DND-41 (cell line): ENCODE results near the gene CEP152.

Experiments
- ATAC-seq: fragments of 200-7000 bp; cut with Tn5 transposase; 3 replicates; pipeline ENCODE4 v1.9.1; 2021; ENCODE audit warnings: low read depth; ENCODE audit not compliant: insufficient read depth
- DNase-seq: peaks from one replicate; pipeline ENCODE4 v3.0.0-alpha.2; 2020
- H2AFZ ChIP-seq: 2 replicates; pipeline ENCODE4 v1.6.0; 2012; ENCODE audit warnings: low read depth, low read length
- H3K27ac ChIP-seq: 2 replicates; pipeline ENCODE4 v1.5.1; 2012; ENCODE audit warnings: low read length, inconsistent platforms
- H3K27me3 ChIP-seq: fragments of 200-600 bp; sonication (generic); 2 replicates; pipeline ENCODE4 v1.6.0; 2012; ENCODE audit warnings: low read length, mild to moderate bottlenecking, inconsistent platforms; ENCODE audit not compliant: insufficient read depth, poor library complexity
- H3K36me3 ChIP-seq: 2 replicates; pipeline ENCODE4 v1.5.1; 2012; ENCODE audit warnings: low read length, inconsistent platforms; ENCODE audit not compliant: insufficient read depth
- H3K4me1 ChIP-seq: 2 replicates; pipeline ENCODE4 v1.5.1; 2012; ENCODE audit warnings: mild to moderate bottlenecking, low read length; ENCODE audit not compliant: insufficient read depth
- H3K4me2 ChIP-seq: 2 replicates; pipeline ENCODE4 v1.6.0; 2012; ENCODE audit warnings: mild to moderate bottlenecking, moderate library complexity, low read length, inconsistent platforms; ENCODE audit not compliant: insufficient read depth
- H3K4me3 ChIP-seq, 2 experiments: fragments of 200-600 bp in 1 of 2; shearing (Covaris generic) in 1 of 2; 2 replicates each; pipeline ENCODE4 v1.5.1; 2012 to 2016; ENCODE audit warnings: inconsistent platforms in 2 of 2, low read length in 2 of 2, mild to moderate bottlenecking in 2 of 2, low read depth in 1 of 2, moderate library complexity in 1 of 2
- H3K79me2 ChIP-seq: 2 replicates; pipeline ENCODE4 v1.6.0; 2012; ENCODE audit warnings: low read length, inconsistent platforms; ENCODE audit not compliant: insufficient read depth
- H3K9ac ChIP-seq: 2 replicates; pipeline ENCODE4 v1.6.0; 2012; ENCODE audit warnings: low read depth, mild to moderate bottlenecking, inconsistent platforms, low read length, moderate library complexity
- H3K9me3 ChIP-seq: 2 replicates; pipeline ENCODE4 v1.5.1; 2012; ENCODE audit warnings: low read length, moderate library complexity, mild to moderate bottlenecking, inconsistent platforms; ENCODE audit not compliant: insufficient read depth, severe bottlenecking
- H4K20me1 ChIP-seq: 2 replicates; pipeline ENCODE4 v1.6.0; 2012; ENCODE audit warnings: low read length; ENCODE audit not compliant: insufficient read depth
- CTCF ChIP-seq: IDR thresholded peaks from 2 replicates; pipeline ENCODE4 v1.5.1; 2012; ENCODE audit warnings: borderline replicate concordance, low read length, moderate library complexity, mild to moderate bottlenecking; ENCODE audit not compliant: poor library complexity, severe bottlenecking; ENCODE audit errors: extremely low read depth
- EZH2 ChIP-seq: IDR thresholded peaks from 3 replicates; pipeline ENCODE4 v1.6.1; 2012; ENCODE audit warnings: borderline replicate concordance, low read depth, mild to moderate bottlenecking, moderate library complexity, low read length, inconsistent platforms; ENCODE audit not compliant: severe bottlenecking

CEP152 gene

DNA sequence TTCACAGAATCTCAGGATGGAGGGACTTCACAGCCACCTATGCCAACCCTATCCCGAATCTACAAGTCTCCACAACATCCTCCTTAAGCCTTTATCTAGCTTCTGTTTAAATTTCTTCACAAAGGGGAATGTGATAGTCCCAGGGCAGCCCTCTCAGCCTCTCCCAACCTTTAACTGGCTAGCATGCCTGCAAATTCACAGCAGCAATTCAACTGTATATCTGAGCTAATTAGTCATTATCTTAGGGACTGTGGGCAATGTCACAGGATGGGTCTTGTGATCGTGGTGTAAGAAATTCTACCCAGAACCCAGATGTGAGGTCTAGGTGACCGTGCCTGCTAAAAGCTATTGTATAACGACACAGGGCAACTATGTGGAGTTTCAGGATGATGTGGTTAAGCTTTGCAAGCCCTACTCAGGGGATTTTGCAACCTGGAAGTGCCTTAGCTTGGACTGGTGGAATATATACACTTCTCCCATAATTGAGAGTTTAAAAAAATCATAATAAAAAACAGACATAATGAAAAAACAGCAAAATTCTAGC is 99.8 kb downstream of the CEP152 start:
- H3K9me3 ChIP-seq: peaks cover 7% of the 10 kb centered on the region
- H3K4me2 ChIP-seq: no peak overlapping the region
- H3K27ac ChIP-seq: no peak overlapping the region
- H3K4me3 ChIP-seq: no peak overlapping the region
- no peaks in the 10 kb centered on the region for H3K79me2 ChIP-seq
- no peak overlapping the region for H3K9ac ChIP-seq
- no peak overlapping the region for H2AFZ ChIP-seq
- no peak for DNase-seq
- no peaks in the 10 kb centered on the region for H4K20me1 ChIP-seq
- ATAC-seq: no peak
- no peaks in the 10 kb centered on the region for H3K4me1 ChIP-seq
- no peak for TF ChIP-seq EZH2
- no peak for TF ChIP-seq CTCF
- H3K27me3 ChIP-seq: no peaks in the 10 kb centered on the region
- no peaks in the 10 kb centered on the region for H3K36me3 ChIP-seq

DNA sequence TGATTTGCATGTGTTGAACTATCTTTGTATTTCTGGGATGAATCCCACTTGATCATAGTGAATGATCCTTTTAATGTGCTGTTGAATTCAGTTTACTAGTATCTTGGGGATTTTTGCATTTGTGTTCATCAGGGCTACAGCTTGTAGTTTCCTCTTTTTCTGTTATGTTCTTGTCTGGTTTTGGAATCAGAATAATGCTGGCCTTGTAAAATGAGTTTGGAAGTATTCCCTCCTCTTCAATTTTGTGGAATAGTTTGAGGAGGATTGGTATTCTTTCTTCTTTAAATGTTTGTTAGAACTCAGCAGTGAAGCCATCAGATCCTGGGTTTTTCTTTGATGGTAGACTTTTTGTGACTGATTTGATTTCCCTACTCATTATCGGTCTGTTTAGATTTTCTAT is 102.2 kb downstream of the CEP152 start:
- TF ChIP-seq EZH2: no peak
- no peak for TF ChIP-seq CTCF
- DNase-seq (no peak), ATAC-seq (no peak)
- Histone ChIP-seq H3K36me3 (no peaks in the 10 kb centered on the region), H3K9ac (no peak overlapping the region), H3K9me3 (no peaks in the 10 kb centered on the region), H3K4me1 (no peaks in the 10 kb centered on the region), H3K79me2 (no peaks in the 10 kb centered on the region), H3K27me3 (no peaks in the 10 kb centered on the region), H3K27ac (no peak overlapping the region), H4K20me1 (no peaks in the 10 kb centered on the region), H2AFZ (no peak overlapping the region), H3K4me3 (no peak overlapping the region), H3K4me2 (no peak overlapping the region)

GRCh38 chr15:48705381-48705780 is 105.5 kb downstream of the CEP152 start:
- TF ChIP-seq EZH2 (no peak), CTCF (no peak)
- Histone ChIP-seq H4K20me1 (no peaks in the 10 kb centered on the region), H3K4me1 (no peaks in the 10 kb centered on the region), H3K4me3 (no peak overlapping the region), H3K9ac (no peak overlapping the region), H3K4me2 (no peak overlapping the region), H3K79me2 (no peaks in the 10 kb centered on the region), H3K27ac (no peak overlapping the region), H3K9me3 (no peaks in the 10 kb centered on the region), H3K36me3 (no peaks in the 10 kb centered on the region), H2AFZ (no peak overlapping the region), H3K27me3 (no peaks in the 10 kb centered on the region)
- DNase-seq (no peak), ATAC-seq (no peak)

DNA sequence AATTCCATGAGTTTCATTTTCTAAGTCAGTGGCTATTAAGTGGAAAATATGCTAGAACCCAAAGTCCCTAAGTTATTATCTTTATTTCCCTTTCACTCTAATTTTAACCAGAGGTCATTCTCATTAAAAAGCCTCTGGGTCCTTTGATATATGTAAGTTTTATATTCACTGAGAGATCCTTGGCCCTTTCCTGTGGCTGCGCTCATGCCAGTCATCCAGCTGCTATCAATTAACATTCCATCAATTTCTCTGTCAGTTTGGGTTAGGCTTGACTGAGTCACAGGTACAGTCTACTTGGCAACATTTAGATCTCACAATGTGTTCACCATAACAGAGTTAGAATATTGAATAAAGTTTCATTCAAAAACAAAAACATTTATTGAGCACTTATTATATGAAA is 107.3 kb downstream of the CEP152 start:
- Histone ChIP-seq H3K9me3 (no peaks in the 10 kb centered on the region), H3K4me2 (no peak overlapping the region), H3K4me1 (no peaks in the 10 kb centered on the region), H3K9ac (no peak overlapping the region), H2AFZ (no peak overlapping the region), H3K4me3 (no peak overlapping the region), H3K27me3 (no peaks in the 10 kb centered on the region), H3K27ac (no peak overlapping the region), H3K79me2 (no peaks in the 10 kb centered on the region), H4K20me1 (no peaks in the 10 kb centered on the region), H3K36me3 (no peaks in the 10 kb centered on the region)
- TF ChIP-seq EZH2 (no peak), CTCF (no peak)
- no peak for DNase-seq
- no peak for ATAC-seq
